ENCODE data around the gene VAMP8.

DNA sequence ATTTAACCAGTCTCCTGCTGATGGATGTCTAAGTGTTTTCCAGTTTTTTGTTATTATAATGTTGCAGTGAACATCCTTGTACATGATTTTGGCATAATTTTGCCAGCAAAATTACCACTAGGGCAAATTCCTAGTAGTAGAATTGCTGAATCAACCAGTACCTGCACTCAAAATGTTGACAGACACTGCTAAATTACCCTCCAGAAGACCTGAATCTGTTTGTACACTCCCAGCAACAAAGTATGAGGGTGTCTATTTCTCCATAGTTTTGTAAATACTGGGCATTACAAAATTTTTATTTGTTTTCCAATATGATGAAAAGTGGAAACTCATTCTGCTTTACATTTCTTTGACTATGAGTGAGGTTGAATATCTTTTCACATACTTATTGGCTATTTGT lies 49.6 kb upstream of the VAMP8 start:
- TF ChIP-seq CTCF (IDR thresholded peaks at IDR 0.05; ENCODE audit: borderline replicate concordance, extremely low read depth, low read length, poor library complexity, severe bottlenecking): no peak
- TF ChIP-seq EZH2 (IDR thresholded peaks at IDR 0.05; ENCODE audit: borderline replicate concordance, low read depth, low read length, severe bottlenecking): no peak
